Retina (tissue), 1 donor: ENCODE data around the gene THADA.

Experiments used
- DNase-seq: peaks from one replicate; pipeline ENCODE4 v3.0.0-alpha.2; 2016

The THADA gene

DNA sequence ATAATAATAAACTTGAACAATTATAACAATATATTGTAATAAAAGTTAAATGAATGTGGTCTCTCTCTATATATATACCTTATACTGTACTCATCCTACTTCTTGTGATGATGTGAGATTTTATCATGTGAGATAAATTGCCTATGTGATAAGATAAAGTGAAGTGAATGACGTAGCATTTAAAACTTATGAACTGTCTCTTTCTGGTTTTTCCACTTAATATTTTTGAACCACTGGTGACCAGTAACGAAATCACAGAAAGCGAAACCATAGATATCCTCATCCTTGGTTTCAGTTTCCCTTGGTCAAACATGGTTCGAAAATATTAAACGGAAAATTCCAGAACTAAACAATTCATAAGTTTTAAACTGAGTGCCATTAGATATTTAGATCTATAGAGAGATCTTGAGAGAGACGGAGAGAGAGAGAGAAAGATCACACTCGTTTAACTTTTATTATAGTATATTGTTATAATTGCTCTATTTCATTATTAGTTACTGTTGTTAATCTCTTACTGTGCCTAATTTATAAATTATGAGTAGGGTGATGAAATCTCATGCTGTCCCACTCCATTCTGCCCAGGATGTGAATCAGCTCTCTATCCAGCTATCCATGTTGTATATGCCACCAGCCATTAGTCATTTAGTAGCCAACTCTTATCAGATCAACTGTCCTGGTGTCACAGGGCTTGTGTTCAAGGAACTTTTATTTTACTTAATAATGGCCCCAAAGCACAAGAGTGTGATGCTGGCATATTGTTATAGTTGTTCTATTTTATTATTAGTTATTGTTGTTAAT is 156.8 kb downstream of the THADA start:
- no peak for DNase-seq

DNA sequence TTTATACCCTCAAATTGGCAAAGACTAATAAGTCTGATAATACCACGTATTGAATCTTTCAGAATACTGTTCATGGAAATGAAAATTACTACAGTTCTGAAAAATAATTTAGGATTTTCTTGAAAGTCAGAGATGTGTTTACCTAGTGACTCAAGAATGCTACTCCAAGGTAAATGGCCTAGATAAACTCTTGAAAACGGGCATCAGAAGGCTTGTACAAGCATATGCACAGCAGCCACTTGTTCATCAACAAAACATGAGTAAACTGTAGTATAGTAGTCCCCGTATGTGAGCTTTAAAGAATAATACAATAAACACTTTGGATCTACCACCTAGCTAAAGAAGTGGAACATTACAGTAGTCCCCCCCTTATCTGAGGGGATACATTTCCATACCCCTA is 157.5 kb downstream of the THADA start:
- DNase-seq, result no peak

- DNase-seq, result no peak
Measured at GRCh38 chr2:43437363-43437762, 158.5 kb downstream of the THADA start.

GRCh38 chr2:43436431-43436830 is 159.4 kb downstream of the THADA start:
- no peak for DNase-seq

DNA sequence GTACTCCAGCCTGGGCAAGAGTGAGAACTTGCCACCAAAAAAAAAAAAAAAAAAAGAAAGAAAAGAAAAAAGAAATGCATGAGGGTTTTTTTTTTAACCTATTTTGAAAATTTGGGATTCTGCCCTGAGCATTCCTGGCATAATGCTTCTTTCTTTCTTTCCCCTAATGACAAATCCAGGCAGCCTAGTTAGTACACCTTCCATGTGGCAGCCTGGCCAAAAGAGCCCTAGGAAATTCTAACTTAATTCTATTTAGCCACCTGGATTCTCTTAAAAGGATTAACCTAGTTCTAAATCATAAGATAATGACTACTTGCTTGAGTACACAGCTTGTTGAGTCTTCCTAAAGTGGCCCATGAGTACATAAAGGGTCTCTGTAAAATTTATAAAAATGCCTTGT is 160.1 kb downstream of the THADA start:
- DNase-seq, result no peak

DNA sequence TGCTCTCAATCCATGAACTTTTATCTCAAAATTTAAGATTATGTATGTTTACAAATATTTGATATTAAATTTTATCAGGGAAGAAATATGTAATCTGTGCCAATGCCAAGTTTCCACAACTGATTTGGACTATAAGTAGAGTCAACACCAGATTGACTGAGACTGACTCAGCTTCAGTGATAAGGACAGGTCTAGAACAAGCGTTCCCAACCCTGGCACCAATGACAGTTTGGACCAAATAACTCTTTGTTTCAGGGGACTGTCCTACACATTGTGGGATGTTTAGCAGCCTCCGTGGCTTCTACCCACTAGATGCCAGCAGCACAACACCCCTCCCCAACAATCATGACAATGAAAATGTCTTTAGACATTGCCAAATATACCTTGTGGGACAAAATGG is 165.3 kb downstream of the THADA start:
- no peak for DNase-seq

DNA sequence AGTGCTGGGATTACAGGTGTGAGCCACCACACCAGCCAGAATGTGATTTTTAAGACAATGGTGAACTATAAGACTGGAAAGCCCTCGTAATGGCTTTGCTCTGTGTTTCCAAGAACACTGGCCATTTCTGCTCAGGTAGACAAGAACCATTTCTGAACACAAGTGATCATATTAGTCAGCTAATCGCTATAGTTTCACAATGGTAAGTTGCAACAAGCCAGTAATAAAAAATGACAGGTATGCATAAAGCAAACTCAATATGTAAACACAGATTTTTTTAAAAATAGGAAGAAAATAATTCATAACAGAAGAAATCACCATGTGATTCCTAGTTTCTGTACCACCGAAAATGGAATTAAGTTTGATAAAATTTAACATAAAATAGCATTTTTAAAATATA is 166.5 kb downstream of the THADA start:
- DNase-seq, result no peak

GRCh38 chr2:43427032-43427424 is 168.8 kb downstream of the THADA start:
- no peak for DNase-seq

DNA sequence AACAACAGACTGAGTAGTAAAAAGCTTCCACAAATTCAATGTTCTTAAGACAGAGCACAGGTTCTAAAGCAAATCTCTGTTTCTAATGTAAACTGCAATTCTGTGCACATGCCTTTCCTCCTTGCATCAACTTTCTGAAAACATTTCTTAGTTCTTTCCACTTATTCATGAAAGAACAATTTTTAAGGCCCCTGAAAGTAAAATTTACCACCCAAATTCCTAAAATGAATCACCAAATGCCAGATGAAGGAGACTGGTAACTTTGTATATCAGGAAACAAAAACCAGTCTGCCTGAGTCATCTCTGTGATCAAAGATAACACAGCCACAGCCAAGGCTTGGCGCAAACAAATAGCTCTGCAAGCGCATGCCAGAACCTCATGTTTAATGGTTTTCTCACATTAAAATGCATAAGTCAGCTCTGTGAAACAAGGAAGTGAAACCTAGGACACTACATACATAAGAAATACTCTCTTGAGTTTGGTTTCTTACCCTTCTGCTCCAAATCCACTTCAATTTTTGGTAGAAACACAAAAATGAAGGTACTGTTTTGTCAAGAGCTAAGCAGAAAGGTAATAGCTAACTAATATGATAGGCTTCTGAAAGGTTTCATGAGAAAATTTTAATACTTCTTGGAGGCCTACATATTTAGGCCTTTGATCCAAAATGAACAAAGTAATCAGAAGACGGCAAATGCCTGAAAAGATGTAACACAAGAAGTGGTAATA is 169.4 kb downstream of the THADA start:
- no peak for DNase-seq

GRCh38 chr2:43425659-43426058 is 170.2 kb downstream of the THADA start:
- no peak for DNase-seq

GRCh38 chr2:43424262-43425207 is 171.3 kb downstream of the THADA start:
- no peak for DNase-seq

DNA sequence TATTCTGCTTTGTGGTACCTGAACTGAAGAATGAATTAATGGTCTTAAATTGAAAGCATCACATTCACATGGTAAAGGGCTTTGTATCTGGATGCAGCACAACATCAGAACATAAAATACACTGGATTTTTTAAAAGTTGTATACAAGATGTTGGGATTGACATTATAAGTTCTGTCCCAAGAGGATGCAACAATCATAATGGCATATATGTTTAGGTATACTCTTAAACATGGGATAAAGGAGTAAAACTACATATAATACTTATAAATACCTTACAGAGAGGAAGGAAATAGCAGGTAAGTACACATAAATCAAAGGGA is 171.9 kb downstream of the THADA start:
- no peak for DNase-seq

DNA sequence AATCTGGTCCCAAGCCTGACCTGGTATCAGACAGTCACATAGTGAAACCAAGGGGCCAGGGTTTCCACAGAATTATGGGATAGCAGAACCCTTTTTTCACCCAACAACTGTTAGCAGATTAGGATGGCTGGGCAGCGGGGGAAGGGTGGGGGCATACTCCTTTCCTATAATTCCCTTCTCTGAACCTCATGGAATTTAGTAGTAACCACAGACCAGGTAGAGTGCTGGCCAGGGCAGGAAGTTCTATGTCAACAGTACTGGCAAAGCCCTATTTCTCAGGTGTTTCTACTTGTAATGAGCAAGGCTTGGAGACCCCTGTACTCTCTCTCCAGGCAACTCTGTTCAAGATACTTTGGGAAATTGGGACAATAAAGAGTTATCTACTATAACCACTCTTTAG is 174.6 kb downstream of the THADA start:
- DNase-seq, result no peak

DNA sequence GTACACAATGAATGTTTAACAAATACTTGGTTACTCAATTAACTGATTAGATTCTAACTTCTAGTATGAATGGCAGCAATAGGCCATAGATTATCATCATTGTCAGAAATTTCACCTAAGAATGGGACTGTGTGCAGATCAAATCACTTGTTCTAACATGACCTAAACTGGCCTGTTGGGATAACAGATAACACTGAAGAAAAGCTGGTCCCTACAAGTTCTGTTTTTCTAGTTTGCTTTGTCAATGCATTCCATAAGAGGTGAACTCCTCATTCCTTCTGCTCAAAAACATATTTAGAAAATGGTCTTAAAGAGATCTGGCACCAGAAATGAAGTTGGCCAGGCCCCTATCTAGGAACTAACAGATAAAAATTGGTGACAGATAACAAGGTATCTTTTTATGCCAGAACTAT is 175.4 kb downstream of the THADA start:
- DNase-seq, result no peak

DNA sequence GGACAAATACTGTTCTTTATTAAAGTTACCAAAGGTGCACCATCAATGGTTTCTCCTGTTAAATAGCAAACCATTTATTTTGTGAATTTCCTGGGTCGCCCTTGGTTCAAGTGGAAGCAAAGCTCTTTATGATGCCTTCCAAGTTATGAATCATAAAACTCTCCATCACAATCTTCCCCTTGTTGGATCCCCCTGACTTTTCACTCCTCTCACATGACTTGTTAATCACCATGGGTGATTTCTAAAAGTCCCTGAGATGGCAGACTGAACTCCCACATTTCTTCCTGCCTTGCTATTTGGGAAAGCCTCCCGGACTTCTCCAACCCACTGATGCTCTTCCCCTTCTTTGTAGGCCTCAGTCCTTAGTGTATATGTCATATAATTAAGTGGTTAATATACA is 176.0 kb downstream of the THADA start:
- no peak for DNase-seq

GRCh38 chr2:43419243-43419642 is 176.6 kb downstream of the THADA start:
- no peak for DNase-seq

DNA sequence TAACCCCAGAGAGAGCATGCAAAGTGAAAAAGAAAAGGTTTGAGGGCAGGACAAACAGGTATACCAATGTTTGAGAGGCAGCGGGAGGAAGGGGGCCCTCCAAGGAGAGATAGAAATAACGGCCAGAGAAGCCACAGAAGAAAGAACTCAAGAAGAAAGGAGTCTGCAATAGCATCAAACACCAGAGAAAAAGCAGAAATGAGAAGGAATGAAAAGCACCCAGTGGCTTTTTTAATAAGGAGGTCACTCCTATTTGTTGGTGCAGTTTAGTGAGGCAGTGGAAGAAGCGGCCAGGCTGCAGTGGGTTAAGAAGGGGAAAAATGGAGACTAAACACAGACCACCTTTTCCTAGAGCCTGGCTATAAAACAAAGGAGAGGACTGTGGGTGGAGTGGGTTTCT is 177.2 kb downstream of the THADA start:
- no peak for DNase-seq

GRCh38 chr2:43417300-43417699 is 178.5 kb downstream of the THADA start:
- DNase-seq, result no peak

DNA sequence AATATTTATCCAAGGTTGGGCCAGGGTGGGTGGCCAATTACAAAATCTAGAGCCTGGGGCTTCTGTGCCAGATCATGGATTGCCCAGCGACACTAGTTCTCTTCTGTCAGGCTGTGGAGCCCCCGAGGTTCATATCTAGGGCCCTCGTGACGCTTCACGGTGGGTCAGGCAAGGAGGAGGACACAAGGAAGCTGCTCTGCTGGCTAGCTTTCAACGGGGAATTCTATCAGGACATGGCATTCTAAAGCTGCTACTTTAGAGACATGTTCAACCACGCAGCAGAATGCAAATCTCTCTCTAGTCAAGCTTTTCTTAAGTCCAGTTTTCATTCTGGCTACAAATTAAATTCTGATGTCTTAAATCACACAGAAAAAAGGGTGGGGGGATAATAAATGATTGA is 180.2 kb downstream of the THADA start:
- DNase-seq, result peak; percentile 11

- no peak for DNase-seq
Measured at GRCh38 chr2:43414586-43415135, 181.2 kb downstream of the THADA start.

DNA sequence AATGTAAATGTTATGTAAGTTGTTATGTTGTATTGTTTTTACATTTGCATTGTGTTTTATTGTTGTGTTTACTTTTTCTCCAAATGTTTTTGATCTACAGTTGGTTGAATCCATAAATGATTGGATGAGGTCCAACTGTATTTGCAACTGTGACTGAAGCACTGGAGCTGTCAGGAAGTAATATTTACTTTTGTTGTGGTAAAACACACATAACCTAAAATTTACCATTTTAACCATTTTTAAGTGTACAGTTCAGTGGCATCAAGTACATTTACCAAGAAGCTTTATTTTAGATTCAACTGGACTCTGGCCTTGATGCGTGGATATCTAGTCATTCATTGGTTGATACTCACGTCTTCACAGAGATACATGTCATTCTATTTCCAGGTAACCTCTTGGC is 181.8 kb downstream of the THADA start:
- DNase-seq, result no peak

- DNase-seq, result no peak
Measured at GRCh38 chr2:43412114-43412753, 183.6 kb downstream of the THADA start.
